Vagina (tissue), 2 donors: ENCODE results near the gene PACS2. TPM values are rescaled to one million over a fixed set of nuclear protein-coding genes. Genes with fewer than 3 reads are reported as not detected.

Experiments
- DNase-seq, 2 donors: peaks; one replicate each; pipeline ENCODE4 v3.0.0-alpha.2; 2017; ENCODE audit errors: extremely low spot score in 2 of 2
- H3K27ac ChIP-seq: fragments of 200-600 bp; sonication (generic); one replicate; pipeline ENCODE4 v1.5.1; 2019
- H3K27me3 ChIP-seq: fragments of 200-600 bp; sonication (generic); one replicate; pipeline ENCODE4 v1.5.1; 2019
- H3K36me3 ChIP-seq, 2 donors: fragments of 200-600 bp; sonication (generic); one replicate each; pipeline ENCODE4 v1.5.1; 2017 to 2019
- H3K4me1 ChIP-seq: fragments of 200-600 bp; sonication (generic); one replicate; pipeline ENCODE4 v1.5.1; 2019
- H3K4me3 ChIP-seq, 2 donors: fragments of 200-600 bp; sonication (generic); 1 replicate in 1 of 2; 2 replicates in 1 of 2; pipeline ENCODE4 v1.5.1; 2016 to 2019
- H3K9me3 ChIP-seq: fragments of 200-600 bp; sonication (generic); one replicate; pipeline ENCODE4 v1.5.1; 2019
- POLR2A ChIP-seq, 2 donors: fragments of 450-650 bp; IDR thresholded peaks; one replicate each; pipeline ENCODE4 v1.6.1; 2017; ENCODE audit warnings: antibody characterized with exemption in 2 of 2, mild to moderate bottlenecking in 2 of 2, moderate library complexity in 2 of 2
- POLR2AphosphoS5 ChIP-seq, 2 donors: sonication (generic); formaldehyde crosslinking; IDR thresholded peaks; one replicate each; pipeline ENCODE4 v1.9.0; 2017; ENCODE audit warnings: antibody characterized with exemption in 2 of 2, mild to moderate bottlenecking in 2 of 2, low read depth in 1 of 2; ENCODE audit not compliant: insufficient read depth in 1 of 2
- intact Hi-C: fragments of 100-400 bp; cut with DNase I; formaldehyde crosslinking; loops from one replicate; pipeline ENCODE4 v1.15.1; 2023
- total RNA-seq: library from RNA; depleted of rRNA; stranded (reverse); fragments of >200 nt; gene quantifications from one replicate; pipeline ENCODE4 v1.2.3, GENCODE V29; 2016
- TF ChIP-seq, protein P1 (sequence below), 3 experiments: fragments of 450-650 bp in 2 of 3; fragments of 200-600 bp in 1 of 3; sonication (generic) in 1 of 3; IDR thresholded peaks; one replicate each; pipeline ENCODE4 v1.5.1; 2017 to 2019; ENCODE audit warnings: antibody characterized with exemption in 3 of 3, mild to moderate bottlenecking in 2 of 3, moderate library complexity in 2 of 3

PACS2 gene
- total RNA-seq, 1 donor from 2014 or later, result 64.8 TPM

DNA sequence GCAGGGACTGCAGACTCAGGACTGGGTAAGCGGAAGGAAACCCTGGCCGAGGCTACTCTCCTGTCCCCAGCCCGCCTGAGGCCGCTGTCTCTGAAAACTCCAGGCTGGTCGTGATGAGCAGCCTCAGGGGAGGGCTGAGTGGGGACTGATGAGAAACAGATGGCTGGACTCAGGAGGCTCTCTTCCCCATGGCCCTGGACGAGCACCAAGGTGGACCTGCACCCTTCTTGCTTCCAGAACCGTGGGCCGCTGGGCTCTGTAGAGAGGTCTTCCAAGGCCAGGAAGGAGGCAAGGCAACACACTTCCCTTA, 84.9 kb downstream of the PACS2 start:
- TF ChIP-seq POLR2AphosphoS5 (IDR thresholded peaks at IDR 0.05; ENCODE audit: insufficient read depth in 1 of 2, low read depth in 1 of 2) (no peak), POLR2A (IDR thresholded peaks at IDR 0.05) (no peak)
- TF ChIP-seq, protein P1, sequence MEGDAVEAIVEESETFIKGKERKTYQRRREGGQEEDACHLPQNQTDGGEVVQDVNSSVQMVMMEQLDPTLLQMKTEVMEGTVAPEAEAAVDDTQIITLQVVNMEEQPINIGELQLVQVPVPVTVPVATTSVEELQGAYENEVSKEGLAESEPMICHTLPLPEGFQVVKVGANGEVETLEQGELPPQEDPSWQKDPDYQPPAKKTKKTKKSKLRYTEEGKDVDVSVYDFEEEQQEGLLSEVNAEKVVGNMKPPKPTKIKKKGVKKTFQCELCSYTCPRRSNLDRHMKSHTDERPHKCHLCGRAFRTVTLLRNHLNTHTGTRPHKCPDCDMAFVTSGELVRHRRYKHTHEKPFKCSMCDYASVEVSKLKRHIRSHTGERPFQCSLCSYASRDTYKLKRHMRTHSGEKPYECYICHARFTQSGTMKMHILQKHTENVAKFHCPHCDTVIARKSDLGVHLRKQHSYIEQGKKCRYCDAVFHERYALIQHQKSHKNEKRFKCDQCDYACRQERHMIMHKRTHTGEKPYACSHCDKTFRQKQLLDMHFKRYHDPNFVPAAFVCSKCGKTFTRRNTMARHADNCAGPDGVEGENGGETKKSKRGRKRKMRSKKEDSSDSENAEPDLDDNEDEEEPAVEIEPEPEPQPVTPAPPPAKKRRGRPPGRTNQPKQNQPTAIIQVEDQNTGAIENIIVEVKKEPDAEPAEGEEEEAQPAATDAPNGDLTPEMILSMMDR (IDR thresholded peaks at IDR 0.05), result no peak
- Histone ChIP-seq H3K9me3 (no peaks in the 10 kb centered on the region), H3K27me3 (no peaks in the 10 kb centered on the region), H3K36me3 (peaks cover 0 to 8% of the 10 kb centered on the region in 2 donors), H3K4me1 (peaks cover 27% of the 10 kb centered on the region), H3K27ac (no peak overlapping the region), H3K4me3 (peak overlapping the region; percentile 82 to 95)
- DNase-seq, result no peak
- intact Hi-C loops, result no loop called here

GRCh38 chr14:105400016-105400415, 85.5 kb downstream of the PACS2 start:
- H3K27ac ChIP-seq, result no peak overlapping the region
- DNase-seq, result no peak
- H3K27me3 ChIP-seq, result no peaks in the 10 kb centered on the region
- peaks cover 0 to 8% of the 10 kb centered on the region in 2 donors for H3K36me3 ChIP-seq
- no peak overlapping the region for H3K4me3 ChIP-seq
- H3K9me3 ChIP-seq, result no peaks in the 10 kb centered on the region
- intact Hi-C loops, result no loop called here
- TF ChIP-seq POLR2AphosphoS5 (IDR thresholded peaks at IDR 0.05; ENCODE audit: insufficient read depth in 1 of 2, low read depth in 1 of 2), result no peak
- TF ChIP-seq POLR2A (IDR thresholded peaks at IDR 0.05), result no peak
- TF ChIP-seq, protein P1 (IDR thresholded peaks at IDR 0.05), result no peak
- peaks cover 27% of the 10 kb centered on the region for H3K4me1 ChIP-seq

DNA sequence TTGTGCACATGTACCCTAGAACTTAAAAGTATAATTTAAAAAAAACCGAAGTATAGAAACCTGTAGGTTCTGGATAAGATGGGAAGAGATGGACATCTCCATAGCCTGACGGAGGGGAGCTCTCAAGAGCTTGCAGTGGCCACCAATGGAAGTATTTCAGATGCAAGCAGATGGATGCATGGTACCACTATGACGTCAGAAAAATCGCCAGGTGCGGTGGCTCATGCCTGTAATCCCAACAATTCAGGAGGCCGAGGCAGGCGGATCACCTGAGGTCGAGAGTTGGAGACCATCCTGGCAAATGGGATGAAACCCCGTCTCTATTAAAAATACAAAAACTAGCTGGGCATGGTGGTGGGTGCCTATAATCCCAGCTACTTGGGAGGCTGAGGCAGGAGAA, 87.2 kb downstream of the PACS2 start:
- intact Hi-C loops, result no loop called here
- no peaks in the 10 kb centered on the region for H3K9me3 ChIP-seq
- TF ChIP-seq POLR2AphosphoS5 (IDR thresholded peaks at IDR 0.05; ENCODE audit: insufficient read depth in 1 of 2, low read depth in 1 of 2) (no peak), POLR2A (IDR thresholded peaks at IDR 0.05) (no peak)
- TF ChIP-seq, protein P1 (IDR thresholded peaks at IDR 0.05), result no peak
- H3K27ac ChIP-seq, result no peak overlapping the region
- no peak for DNase-seq
- H3K36me3 ChIP-seq, result peaks cover 0 to 8% of the 10 kb centered on the region in 2 donors
- no peak overlapping the region for H3K4me3 ChIP-seq
- peaks cover 26% of the 10 kb centered on the region for H3K4me1 ChIP-seq
- no peaks in the 10 kb centered on the region for H3K27me3 ChIP-seq

DNA sequence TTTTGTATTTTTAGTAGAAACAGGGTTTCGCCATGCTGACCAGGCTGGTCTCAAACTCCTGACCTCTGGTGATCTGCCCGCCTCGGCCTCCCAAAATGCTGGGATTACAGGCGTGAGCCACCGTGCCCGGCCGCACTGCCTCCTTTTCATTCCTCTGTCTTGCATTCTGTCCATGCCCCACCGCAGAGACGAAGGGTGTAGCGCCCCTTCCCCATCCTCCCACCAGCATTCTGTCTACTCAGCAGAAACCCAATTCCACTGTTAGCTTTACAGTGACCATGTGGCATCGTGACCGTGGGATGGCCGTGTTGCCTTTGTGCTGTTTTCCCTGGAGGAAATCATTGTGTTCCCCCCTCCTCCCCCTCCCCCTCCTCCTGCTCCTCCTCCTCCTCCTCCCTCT, 94.0 kb downstream of the PACS2 start:
- no peak for DNase-seq
- no peak overlapping the region for H3K27ac ChIP-seq
- intact Hi-C loops, result no loop called here
- peaks cover 13% of the 10 kb centered on the region for H3K4me1 ChIP-seq
- TF ChIP-seq POLR2AphosphoS5 (IDR thresholded peaks at IDR 0.05; ENCODE audit: insufficient read depth in 1 of 2, low read depth in 1 of 2) (no peak), POLR2A (IDR thresholded peaks at IDR 0.05) (no peak)
- TF ChIP-seq, protein P1 (IDR thresholded peaks at IDR 0.05), result no peak
- H3K36me3 ChIP-seq, result no peaks in the 10 kb centered on the region
- no peak overlapping the region for H3K4me3 ChIP-seq
- no peaks in the 10 kb centered on the region for H3K27me3 ChIP-seq
- no peaks in the 10 kb centered on the region for H3K9me3 ChIP-seq

- H3K4me3 ChIP-seq, result no peak overlapping the region
- no peaks in the 10 kb centered on the region for H3K27me3 ChIP-seq
- peaks cover 13% of the 10 kb centered on the region for H3K4me1 ChIP-seq
- H3K27ac ChIP-seq, result no peak overlapping the region
- TF ChIP-seq POLR2AphosphoS5 (IDR thresholded peaks at IDR 0.05; ENCODE audit: insufficient read depth in 1 of 2, low read depth in 1 of 2) (no peak), POLR2A (IDR thresholded peaks at IDR 0.05) (no peak)
- TF ChIP-seq, protein P1 (IDR thresholded peaks at IDR 0.05), result no peak
- no peak for DNase-seq
- H3K36me3 ChIP-seq, result no peaks in the 10 kb centered on the region
- no peaks in the 10 kb centered on the region for H3K9me3 ChIP-seq
- intact Hi-C loops, result no loop called here
Measured at GRCh38 chr14:105409364-105409763, 94.8 kb downstream of the PACS2 start.
